ENCODE measurements around the gene ZNF620.

- TF ChIP-seq CTCF (IDR thresholded peaks at IDR 0.05; ENCODE audit: poor library complexity, severe bottlenecking): no peak
- TF ChIP-seq REST (IDR thresholded peaks at IDR 0.05; ENCODE audit: borderline replicate concordance): no peak
- TF ChIP-seq EP300 (conservative IDR thresholded peaks at IDR 0.05; ENCODE audit: poor library complexity, severe bottlenecking): no peak
- TF ChIP-seq POLR2AphosphoS5 (IDR thresholded peaks at IDR 0.05): no peak
- TF ChIP-seq MXI1 (conservative IDR thresholded peaks at IDR 0.05; ENCODE audit: poor library complexity, severe bottlenecking): no peak
- TF ChIP-seq EZH2 (IDR thresholded peaks at IDR 0.05; ENCODE audit: borderline replicate concordance, insufficient read depth, low read length, poor library complexity, severe bottlenecking): no peak
- no peak for TF ChIP-seq TAF1 (IDR thresholded peaks at IDR 0.05; ENCODE audit: low read depth)
These were observed 22.6 kb downstream of the ZNF620 start for GRCh38 chr3:40528426-40528825.

Data from neural cell (in vitro differentiated cells).